BJ (cell line): ENCODE measurements around the gene NMNAT3. TPM values are rescaled to one million over a fixed set of nuclear protein-coding genes. Genes with fewer than 3 reads are reported as not detected.

Experiments used
- CTCF ChIA-PET: fragments of 350-600 bp; formaldehyde crosslinking; extraction: SDS; loops from one replicate; lab custom pipeline; 2021; ENCODE audit warnings: antibody characterized with exemption, inconsistent platforms; lab: Yijun Ruan, JAX
- POLR2A ChIA-PET: fragments of 300-600 bp; sonication (Branson Sonifier 250); formaldehyde crosslinking; extraction: SDS; loops from one replicate; lab custom pipeline; 2021; ENCODE audit warnings: antibody characterized with exemption; lab: Charles Lee
- DNase-seq: peaks from one replicate; pipeline ENCODE4 v3.0.0-alpha.2; 2011; ENCODE audit warnings: low read depth
- H3K27me3 ChIP-seq: 2 replicates; pipeline ENCODE4 v1.6.0; 2011; ENCODE audit warnings: low read length; ENCODE audit not compliant: control insufficient read depth, insufficient read depth
- H3K36me3 ChIP-seq: 2 replicates; pipeline ENCODE4 v1.5.1; 2011; ENCODE audit warnings: low read length; ENCODE audit not compliant: control insufficient read depth, insufficient read depth
- H3K4me3 ChIP-seq: 2 replicates; pipeline ENCODE4 v1.5.1; 2011; ENCODE audit warnings: low read depth, mild to moderate bottlenecking, control low read depth, low read length
- CTCF ChIP-seq: IDR thresholded peaks from 2 replicates; pipeline ENCODE4 v1.5.1; 2011; ENCODE audit warnings: low read depth, mild to moderate bottlenecking, control low read depth, inconsistent platforms, low read length, moderate library complexity; ENCODE audit not compliant: insufficient read depth
- polyA plus RNA-seq: library from polyadenylated mRNA; depleted of rRNA; stranded (reverse); fragments of >200 nt; gene quantifications from 2 replicates; pipeline ENCODE4 v1.2.3, GENCODE V29; 2011

The NMNAT3 gene
- polyA plus RNA-seq, 1 experiment = 0.61 TPM

GRCh38 chr3:139523166-139523565, 154.6 kb downstream of the NMNAT3 start:
- Histone ChIP-seq H3K36me3 (no peaks in the 10 kb centered on the region), H3K4me3 (no peak overlapping the region), H3K27me3 (no peaks in the 10 kb centered on the region; the same call in 1 of the 2 replicates)
- ChIA-PET CTCF (interaction anchor here (1.3 kb wide), 1 partner anchor 9 kb away, joined by 4 read pairs; no protein-coding TSS in a partner anchor), POLR2A (no interaction called here)
- DNase-seq = no peak
- no peak for TF ChIP-seq CTCF

GRCh38 chr3:139522421-139522820, 155.4 kb downstream of the NMNAT3 start:
- no peaks in the 10 kb centered on the region; the same call in 1 of the 2 replicates for H3K27me3 ChIP-seq
- TF ChIP-seq CTCF = no peak
- ChIA-PET CTCF (no interaction called here), POLR2A (no interaction called here)
- H3K4me3 ChIP-seq = no peak overlapping the region
- H3K36me3 ChIP-seq = no peaks in the 10 kb centered on the region
- DNase-seq = no peak

- DNase-seq = no peak
- Histone ChIP-seq H3K36me3 (no peaks in the 10 kb centered on the region), H3K4me3 (no peak overlapping the region), H3K27me3 (no peaks in the 10 kb centered on the region; the same call in 1 of the 2 replicates)
- ChIA-PET POLR2A (no interaction called here), CTCF (no interaction called here)
- TF ChIP-seq CTCF = no peak
Observed at GRCh38 chr3:139521816-139522215, 156.0 kb downstream of the NMNAT3 start.

DNA sequence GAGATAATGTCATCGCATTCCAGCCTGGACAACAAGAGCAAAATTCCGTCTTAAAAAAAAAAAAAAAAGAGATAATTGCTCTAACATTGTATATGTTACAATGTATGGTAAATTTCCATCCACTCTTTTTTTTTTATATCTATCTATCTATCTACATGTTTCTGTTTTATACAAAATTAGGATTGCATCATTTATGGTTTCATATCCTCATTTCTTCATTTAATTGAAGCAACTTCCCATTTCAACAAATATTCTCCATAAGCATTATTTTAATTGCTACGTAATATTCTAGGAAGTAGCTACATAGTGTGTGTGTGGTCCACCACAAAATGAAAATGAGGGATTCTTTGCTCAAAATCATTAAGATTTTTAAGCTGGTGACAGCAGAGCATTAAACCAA, 156.6 kb downstream of the NMNAT3 start:
- no peak for TF ChIP-seq CTCF
- no peaks in the 10 kb centered on the region for H3K36me3 ChIP-seq
- CTCF ChIA-PET = no interaction called here
- no peak overlapping the region for H3K4me3 ChIP-seq
- no peaks in the 10 kb centered on the region; the same call in 1 of the 2 replicates for H3K27me3 ChIP-seq
- no peak for DNase-seq
- POLR2A ChIA-PET = no interaction called here

GRCh38 chr3:139519998-139520737, 157.6 kb downstream of the NMNAT3 start:
- ChIA-PET CTCF (no interaction called here), POLR2A (no interaction called here)
- Histone ChIP-seq H3K4me3 (no peak overlapping the region), H3K27me3 (no peaks in the 10 kb centered on the region; the same call in 1 of the 2 replicates), H3K36me3 (no peaks in the 10 kb centered on the region)
- peak; percentile 22; the same call in 1 of the 2 replicates for TF ChIP-seq CTCF
- DNase-seq = no peak
